Measurements from ENCODE around the gene KCNQ1.

GRCh38 chr11:2423157-2424025 is 21.4 kb upstream of the KCNQ1 start:
- TF ChIP-seq CTCF (IDR thresholded peaks at IDR 0.05) = no peak
- no peak for TF ChIP-seq EZH2 (IDR thresholded peaks at IDR 0.05; ENCODE audit: borderline replicate concordance, insufficient read depth, low read depth, low read length, poor library complexity, severe bottlenecking)

Data from B cell (primary cell).